Mucosa of rectum (tissue), 2 donors: Measurements from ENCODE around the gene PLA2R1.

ENCODE experiments used
- H3K27ac ChIP-seq, 2 donors: one replicate each; pipeline ENCODE4 v1.7.0; 2013; ENCODE audit warnings: inconsistent platforms in 2 of 2, low read depth in 2 of 2, low read length in 2 of 2
- H3K27me3 ChIP-seq, 2 donors: one replicate each; pipeline ENCODE4 v1.7.0; 2013; ENCODE audit warnings: low read length in 2 of 2; ENCODE audit not compliant: control insufficient read depth in 2 of 2, insufficient read depth in 2 of 2
- H3K36me3 ChIP-seq, 2 donors: one replicate each; pipeline ENCODE4 v1.7.0; 2013; ENCODE audit warnings: low read length in 2 of 2; ENCODE audit not compliant: control insufficient read depth in 2 of 2, insufficient read depth in 2 of 2
- H3K4me1 ChIP-seq, 2 donors: one replicate each; pipeline ENCODE4 v1.7.0; 2013; ENCODE audit warnings: low read length in 2 of 2, mild to moderate bottlenecking in 1 of 2; ENCODE audit not compliant: control insufficient read depth in 2 of 2, insufficient read depth in 2 of 2
- H3K4me3 ChIP-seq, 2 donors: one replicate each; pipeline ENCODE4 v1.7.0; 2013; ENCODE audit warnings: low read length in 2 of 2
- H3K9ac ChIP-seq, 2 donors: one replicate each; pipeline ENCODE4 v1.7.0; 2013; ENCODE audit warnings: low read length in 2 of 2, low read depth in 1 of 2, mild to moderate bottlenecking in 1 of 2
- H3K9me3 ChIP-seq, 2 donors: one replicate each; pipeline ENCODE4 v1.7.0; 2013; ENCODE audit warnings: low read length in 2 of 2; ENCODE audit not compliant: control insufficient read depth in 2 of 2
- donor health status: healthy.
- donor health status: Normal muscosa, but diverticular disease.

Gene PLA2R1

GRCh38 chr2:159944874-159945273 is 117.5 kb downstream of the PLA2R1 start:
- Histone ChIP-seq H3K4me3 (no peak overlapping the region), H3K36me3 (peaks cover 0 to 3% of the 10 kb centered on the region in 2 donors), H3K9ac (no peak overlapping the region), H3K9me3 (no peaks in the 10 kb centered on the region), H3K4me1 (no peaks in the 10 kb centered on the region), H3K27me3 (no peaks in the 10 kb centered on the region), H3K27ac (no peak overlapping the region)

- Histone ChIP-seq H3K4me1 (no peaks in the 10 kb centered on the region), H3K4me3 (no peak overlapping the region), H3K36me3 (peaks cover 0 to 3% of the 10 kb centered on the region in 2 donors), H3K27ac (no peak overlapping the region), H3K27me3 (no peaks in the 10 kb centered on the region), H3K9ac (no peak overlapping the region), H3K9me3 (no peaks in the 10 kb centered on the region)
Measured at GRCh38 chr2:159942146-159942545, 120.3 kb downstream of the PLA2R1 start.

GRCh38 chr2:159941729-159942128 is 120.7 kb downstream of the PLA2R1 start:
- H3K27me3 ChIP-seq, result no peaks in the 10 kb centered on the region
- no peak overlapping the region for H3K27ac ChIP-seq
- no peaks in the 10 kb centered on the region for H3K4me1 ChIP-seq
- H3K4me3 ChIP-seq, result no peak overlapping the region
- H3K9ac ChIP-seq, result no peak overlapping the region
- H3K36me3 ChIP-seq, result peaks cover 0 to 3% of the 10 kb centered on the region in 2 donors
- no peaks in the 10 kb centered on the region for H3K9me3 ChIP-seq

- H3K27ac ChIP-seq, result no peak overlapping the region
- peaks cover 0 to 3% of the 10 kb centered on the region in 2 donors for H3K36me3 ChIP-seq
- H3K4me1 ChIP-seq, result no peaks in the 10 kb centered on the region
Measured at GRCh38 chr2:159939946-159940345, 122.5 kb downstream of the PLA2R1 start.

GRCh38 chr2:159938395-159938794 is 124.0 kb downstream of the PLA2R1 start:
- Histone ChIP-seq H3K9me3 (no peaks in the 10 kb centered on the region), H3K36me3 (peaks cover 0 to 3% of the 10 kb centered on the region in 2 donors), H3K27me3 (no peaks in the 10 kb centered on the region), H3K4me3 (no peak overlapping the region), H3K4me1 (no peaks in the 10 kb centered on the region), H3K27ac (no peak overlapping the region), H3K9ac (no peak overlapping the region)

More at GRCh38 chr2:159939946-159940345, 122.5 kb downstream of the PLA2R1 start:
- no peak overlapping the region for H3K9ac ChIP-seq
- H3K9me3 ChIP-seq, result no peaks in the 10 kb centered on the region
- no peak overlapping the region for H3K4me3 ChIP-seq
- H3K27me3 ChIP-seq, result no peaks in the 10 kb centered on the region

GRCh38 chr2:159936471-159936870 is 125.9 kb downstream of the PLA2R1 start:
- Histone ChIP-seq H3K9me3 (no peaks in the 10 kb centered on the region), H3K27me3 (no peaks in the 10 kb centered on the region), H3K36me3 (peaks cover 0 to 6% of the 10 kb centered on the region in 2 donors), H3K27ac (no peak overlapping the region), H3K4me1 (no peaks in the 10 kb centered on the region), H3K9ac (no peak overlapping the region), H3K4me3 (no peak overlapping the region)

- Histone ChIP-seq H3K9ac (no peak overlapping the region), H3K36me3 (peaks cover 0 to 6% of the 10 kb centered on the region in 2 donors), H3K27ac (no peak overlapping the region), H3K4me3 (no peak overlapping the region), H3K9me3 (no peaks in the 10 kb centered on the region), H3K27me3 (no peaks in the 10 kb centered on the region), H3K4me1 (no peaks in the 10 kb centered on the region)
Measured at GRCh38 chr2:159933727-159934049, 128.7 kb downstream of the PLA2R1 start.

- Histone ChIP-seq H3K36me3 (peaks cover 0 to 3% of the 10 kb centered on the region in 2 donors), H3K4me1 (no peaks in the 10 kb centered on the region), H3K9ac (no peak overlapping the region), H3K9me3 (no peaks in the 10 kb centered on the region), H3K27ac (no peak overlapping the region), H3K27me3 (no peaks in the 10 kb centered on the region), H3K4me3 (no peak overlapping the region)
Measured at GRCh38 chr2:159933040-159933726, 129.2 kb downstream of the PLA2R1 start.

GRCh38 chr2:159926695-159927094 is 135.7 kb downstream of the PLA2R1 start:
- no peak overlapping the region for H3K4me3 ChIP-seq

GRCh38 chr2:159925975-159926374 is 136.4 kb downstream of the PLA2R1 start:
- no peaks in the 10 kb centered on the region for H3K9me3 ChIP-seq
- no peaks in the 10 kb centered on the region for H3K36me3 ChIP-seq
- H3K27me3 ChIP-seq, result no peaks in the 10 kb centered on the region
- H3K9ac ChIP-seq, result no peak overlapping the region
- H3K4me3 ChIP-seq, result no peak overlapping the region
- no peak overlapping the region for H3K27ac ChIP-seq
- peaks cover 2 to 5% of the 10 kb centered on the region in 2 donors for H3K4me1 ChIP-seq

More at GRCh38 chr2:159926695-159927094, 135.7 kb downstream of the PLA2R1 start:
- H3K36me3 ChIP-seq, result no peaks in the 10 kb centered on the region
- no peaks in the 10 kb centered on the region for H3K9me3 ChIP-seq
- H3K9ac ChIP-seq, result no peak overlapping the region
- H3K27me3 ChIP-seq, result no peaks in the 10 kb centered on the region
- no peak overlapping the region for H3K27ac ChIP-seq
- peaks cover 2 to 3% of the 10 kb centered on the region in 2 donors for H3K4me1 ChIP-seq
